ENCODE measurements around the gene KRTAP5-7. TPM values are rescaled to one million over a fixed set of nuclear protein-coding genes. Genes with fewer than 3 reads are reported as not detected.
"Not testable (repeated sequence)": the region's sequence is repeated elsewhere in the genome, so short reads cannot be mapped to it uniquely, and the experiment has no call there.

Gene KRTAP5-7
- not detected for polyA plus RNA-seq (ENCODE audit: insufficient read length)

- not testable (repeated sequence) for DNase-seq (ENCODE audit: low read depth)
Measured at GRCh38 chr11:71526796-71527575, at the start of gene KRTAP5-7. TSS of gene KRTAP5-7 (plus strand) at chr11:71527267. CDS start at chr11:71527301, 34 bp downstream.

GRCh38 chr11:71477641-71478527 lies 49.2 kb upstream of the KRTAP5-7 start:
- DNase-seq (ENCODE audit: low read depth) = no peak

- DNase-seq (ENCODE audit: low read depth) = no peak
Measured at GRCh38 chr11:71478528-71478840, 48.6 kb upstream of the KRTAP5-7 start.

GRCh38 chr11:71481101-71481960 lies 45.7 kb upstream of the KRTAP5-7 start:
- DNase-seq (ENCODE audit: low read depth) = no peak

- DNase-seq (ENCODE audit: low read depth) = no peak
Measured at GRCh38 chr11:71482216-71482615, 44.9 kb upstream of the KRTAP5-7 start.

GRCh38 chr11:71482746-71483364 lies 44.2 kb upstream of the KRTAP5-7 start:
- DNase-seq (ENCODE audit: low read depth) = no peak

- DNase-seq (ENCODE audit: low read depth) = no peak
Measured at GRCh38 chr11:71483692-71484091, 43.4 kb upstream of the KRTAP5-7 start.

- no peak for DNase-seq (ENCODE audit: low read depth)
Measured at GRCh38 chr11:71484248-71485062, 42.6 kb upstream of the KRTAP5-7 start.

- no peak for DNase-seq (ENCODE audit: low read depth)
Measured at GRCh38 chr11:71485063-71485399, 42.0 kb upstream of the KRTAP5-7 start.

- DNase-seq (ENCODE audit: low read depth) = no peak
Measured at GRCh38 chr11:71485466-71485865, 41.6 kb upstream of the KRTAP5-7 start.

- DNase-seq (ENCODE audit: low read depth) = no peak
Measured at GRCh38 chr11:71486320-71486719, 40.7 kb upstream of the KRTAP5-7 start.

- DNase-seq (ENCODE audit: low read depth) = no peak
Measured at GRCh38 chr11:71488681-71489270, 38.3 kb upstream of the KRTAP5-7 start.

GRCh38 chr11:71489311-71490043 lies 37.6 kb upstream of the KRTAP5-7 start:
- no peak for DNase-seq (ENCODE audit: low read depth)

GRCh38 chr11:71490044-71490730 lies 36.9 kb upstream of the KRTAP5-7 start:
- DNase-seq (ENCODE audit: low read depth) = no peak

GRCh38 chr11:71490731-71491390 lies 36.2 kb upstream of the KRTAP5-7 start:
- no peak for DNase-seq (ENCODE audit: low read depth)

- DNase-seq (ENCODE audit: low read depth) = no peak
Measured at GRCh38 chr11:71491531-71491930, 35.5 kb upstream of the KRTAP5-7 start.

- no peak for DNase-seq (ENCODE audit: low read depth)
Measured at GRCh38 chr11:71491940-71492339, 35.1 kb upstream of the KRTAP5-7 start.

All from forelimb muscle (tissue), 1 donor.